Measurements from ENCODE around the gene CHD5.

Gene CHD5

DNA sequence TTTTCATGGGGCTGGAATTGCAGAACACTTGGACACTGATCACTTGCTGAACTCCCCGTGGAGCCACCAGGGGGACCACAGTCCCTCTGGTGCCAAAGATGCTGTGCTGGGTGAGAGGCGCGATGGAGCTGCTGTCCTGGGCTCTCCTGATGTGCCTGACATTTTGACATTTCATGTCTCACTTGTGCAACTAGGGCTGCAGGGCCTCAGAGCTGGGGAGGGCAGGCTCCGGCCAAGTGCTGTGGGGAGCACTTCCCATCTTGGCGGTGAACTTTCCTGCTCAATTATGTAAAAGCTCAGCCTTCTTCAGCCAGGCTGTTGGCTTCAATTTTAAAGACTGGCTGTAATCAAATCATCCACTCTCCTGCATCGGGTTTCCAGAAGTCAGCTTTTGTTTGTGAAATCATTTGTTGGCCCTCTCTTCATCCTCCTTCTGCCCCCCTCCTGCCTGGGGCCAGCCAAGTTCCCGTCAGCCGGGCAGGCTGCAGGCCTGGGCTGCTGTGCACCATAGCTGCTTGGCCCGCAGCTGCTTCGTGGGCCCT lies 97.6 kb downstream of the CHD5 start (continued):
- TF ChIP-seq, protein P1, sequence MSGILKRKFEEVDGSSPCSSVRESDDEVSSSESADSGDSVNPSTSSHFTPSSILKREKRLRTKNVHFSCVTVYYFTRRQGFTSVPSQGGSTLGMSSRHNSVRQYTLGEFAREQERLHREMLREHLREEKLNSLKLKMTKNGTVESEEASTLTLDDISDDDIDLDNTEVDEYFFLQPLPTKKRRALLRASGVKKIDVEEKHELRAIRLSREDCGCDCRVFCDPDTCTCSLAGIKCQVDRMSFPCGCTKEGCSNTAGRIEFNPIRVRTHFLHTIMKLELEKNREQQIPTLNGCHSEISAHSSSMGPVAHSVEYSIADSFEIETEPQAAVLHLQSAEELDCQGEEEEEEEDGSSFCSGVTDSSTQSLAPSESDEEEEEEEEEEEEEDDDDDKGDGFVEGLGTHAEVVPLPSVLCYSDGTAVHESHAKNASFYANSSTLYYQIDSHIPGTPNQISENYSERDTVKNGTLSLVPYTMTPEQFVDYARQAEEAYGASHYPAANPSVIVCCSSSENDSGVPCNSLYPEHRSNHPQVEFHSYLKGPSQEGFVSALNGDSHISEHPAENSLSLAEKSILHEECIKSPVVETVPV (CRISPR knock-in tag; IDR thresholded peaks at IDR 0.05), result no peak
- TF ChIP-seq, protein P2, sequence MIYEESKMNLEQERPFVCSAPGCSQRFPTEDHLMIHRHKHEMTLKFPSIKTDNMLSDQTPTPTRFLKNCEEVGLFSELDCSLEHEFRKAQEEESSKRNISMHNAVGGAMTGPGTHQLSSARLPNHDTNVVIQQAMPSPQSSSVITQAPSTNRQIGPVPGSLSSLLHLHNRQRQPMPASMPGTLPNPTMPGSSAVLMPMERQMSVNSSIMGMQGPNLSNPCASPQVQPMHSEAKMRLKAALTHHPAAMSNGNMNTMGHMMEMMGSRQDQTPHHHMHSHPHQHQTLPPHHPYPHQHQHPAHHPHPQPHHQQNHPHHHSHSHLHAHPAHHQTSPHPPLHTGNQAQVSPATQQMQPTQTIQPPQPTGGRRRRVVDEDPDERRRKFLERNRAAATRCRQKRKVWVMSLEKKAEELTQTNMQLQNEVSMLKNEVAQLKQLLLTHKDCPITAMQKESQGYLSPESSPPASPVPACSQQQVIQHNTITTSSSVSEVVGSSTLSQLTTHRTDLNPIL (CRISPR knock-in tag; IDR thresholded peaks at IDR 0.05; ENCODE audit: low read depth), result no peak
- TF ChIP-seq, protein P3, sequence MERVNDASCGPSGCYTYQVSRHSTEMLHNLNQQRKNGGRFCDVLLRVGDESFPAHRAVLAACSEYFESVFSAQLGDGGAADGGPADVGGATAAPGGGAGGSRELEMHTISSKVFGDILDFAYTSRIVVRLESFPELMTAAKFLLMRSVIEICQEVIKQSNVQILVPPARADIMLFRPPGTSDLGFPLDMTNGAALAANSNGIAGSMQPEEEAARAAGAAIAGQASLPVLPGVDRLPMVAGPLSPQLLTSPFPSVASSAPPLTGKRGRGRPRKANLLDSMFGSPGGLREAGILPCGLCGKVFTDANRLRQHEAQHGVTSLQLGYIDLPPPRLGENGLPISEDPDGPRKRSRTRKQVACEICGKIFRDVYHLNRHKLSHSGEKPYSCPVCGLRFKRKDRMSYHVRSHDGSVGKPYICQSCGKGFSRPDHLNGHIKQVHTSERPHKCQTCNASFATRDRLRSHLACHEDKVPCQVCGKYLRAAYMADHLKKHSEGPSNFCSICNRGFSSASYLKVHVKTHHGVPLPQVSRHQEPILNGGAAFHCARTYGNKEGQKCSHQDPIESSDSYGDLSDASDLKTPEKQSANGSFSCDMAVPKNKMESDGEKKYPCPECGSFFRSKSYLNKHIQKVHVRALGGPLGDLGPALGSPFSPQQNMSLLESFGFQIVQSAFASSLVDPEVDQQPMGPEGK (CRISPR knock-in tag; IDR thresholded peaks at IDR 0.05; ENCODE audit: borderline replicate concordance), result no peak
- TF ChIP-seq OSR1 (CRISPR knock-in tag; IDR thresholded peaks at IDR 0.05), result no peak
- no peak for TF ChIP-seq ZFP3 (CRISPR knock-in tag; IDR thresholded peaks at IDR 0.05)
- no peak for TF ChIP-seq ZNF70 (CRISPR knock-in tag; IDR thresholded peaks at IDR 0.05)
- no peak for TF ChIP-seq TOX (CRISPR knock-in tag; IDR thresholded peaks at IDR 0.05; ENCODE audit: borderline replicate concordance)
- TF ChIP-seq ZC3H10 (CRISPR knock-in tag; IDR thresholded peaks at IDR 0.05), result no peak
- TF ChIP-seq ZNF8 (CRISPR knock-in tag; IDR thresholded peaks at IDR 0.05), result no peak
- TF ChIP-seq GLIS3 (CRISPR knock-in tag; IDR thresholded peaks at IDR 0.05), result no peak

DNA sequence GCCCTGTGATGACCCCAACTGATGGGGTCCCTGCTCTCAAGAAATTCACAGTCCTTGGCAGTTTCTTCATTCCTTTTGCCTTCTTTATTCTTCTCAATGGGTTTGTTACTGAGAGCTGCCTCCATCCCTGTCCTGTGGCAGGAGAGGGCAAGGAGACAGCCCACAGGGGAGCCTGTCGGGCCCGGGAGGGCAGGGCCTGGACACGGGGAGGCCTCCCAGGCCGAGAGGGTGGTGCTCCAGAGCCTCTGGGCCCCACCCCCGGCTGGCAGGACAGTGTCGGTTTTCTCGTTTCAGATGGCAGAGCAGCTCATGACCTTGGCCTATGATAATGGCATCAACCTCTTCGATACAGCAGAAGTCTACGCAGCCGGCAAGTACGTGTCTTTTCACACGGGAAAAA lies 98.2 kb downstream of the CHD5 start:
- no peak for ATAC-seq
- TF ChIP-seq ZNF8 (CRISPR knock-in tag; IDR thresholded peaks at IDR 0.05) (no peak), GLIS3 (CRISPR knock-in tag; IDR thresholded peaks at IDR 0.05) (no peak), ZNF565 (CRISPR knock-in tag; conservative IDR thresholded peaks at IDR 0.05; ENCODE audit: low read depth) (no peak), TCF4 (CRISPR knock-in tag; IDR thresholded peaks at IDR 0.05; ENCODE audit: borderline replicate concordance) (no peak), OSR1 (CRISPR knock-in tag; IDR thresholded peaks at IDR 0.05) (no peak), ZC3H10 (CRISPR knock-in tag; IDR thresholded peaks at IDR 0.05) (no peak), ARNTL (CRISPR knock-in tag; IDR thresholded peaks at IDR 0.05; ENCODE audit: borderline replicate concordance, low read depth) (no peak), ZFP30 (CRISPR knock-in tag; IDR thresholded peaks at IDR 0.05) (no peak)

DNA sequence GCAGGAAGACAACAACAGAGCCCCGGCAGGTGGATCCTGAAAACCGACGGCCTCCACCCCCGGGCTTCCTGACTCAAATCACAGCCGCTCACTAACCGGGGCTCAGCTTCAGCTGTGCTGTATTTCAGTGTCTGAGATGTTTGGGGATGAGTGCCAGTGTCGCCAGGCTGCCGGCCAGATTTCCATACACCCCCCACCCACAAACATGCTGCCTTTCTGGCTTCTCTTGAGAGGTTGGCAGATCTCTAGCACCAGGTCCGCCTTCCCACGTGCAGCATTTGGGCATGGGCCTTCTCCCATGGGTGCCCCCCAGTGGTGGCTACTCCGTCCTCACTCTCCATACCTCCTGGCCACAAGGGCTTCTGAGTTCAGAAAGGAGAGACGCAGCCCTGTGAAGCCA lies 99.7 kb downstream of the CHD5 start:
- peak; percentile 27; the same call in 2 of the 3 replicates for ATAC-seq
- no peak for TF ChIP-seq ESRRG (CRISPR knock-in tag; IDR thresholded peaks at IDR 0.05)
- TF ChIP-seq GLIS3 (CRISPR knock-in tag; IDR thresholded peaks at IDR 0.05), result no peak
- TF ChIP-seq, protein P1 (CRISPR knock-in tag; IDR thresholded peaks at IDR 0.05), result no peak
- TF ChIP-seq ISL1 (CRISPR knock-in tag; IDR thresholded peaks at IDR 0.05), result no peak
- TF ChIP-seq OSR1 (CRISPR knock-in tag; IDR thresholded peaks at IDR 0.05), result no peak
- TF ChIP-seq, protein P4, sequence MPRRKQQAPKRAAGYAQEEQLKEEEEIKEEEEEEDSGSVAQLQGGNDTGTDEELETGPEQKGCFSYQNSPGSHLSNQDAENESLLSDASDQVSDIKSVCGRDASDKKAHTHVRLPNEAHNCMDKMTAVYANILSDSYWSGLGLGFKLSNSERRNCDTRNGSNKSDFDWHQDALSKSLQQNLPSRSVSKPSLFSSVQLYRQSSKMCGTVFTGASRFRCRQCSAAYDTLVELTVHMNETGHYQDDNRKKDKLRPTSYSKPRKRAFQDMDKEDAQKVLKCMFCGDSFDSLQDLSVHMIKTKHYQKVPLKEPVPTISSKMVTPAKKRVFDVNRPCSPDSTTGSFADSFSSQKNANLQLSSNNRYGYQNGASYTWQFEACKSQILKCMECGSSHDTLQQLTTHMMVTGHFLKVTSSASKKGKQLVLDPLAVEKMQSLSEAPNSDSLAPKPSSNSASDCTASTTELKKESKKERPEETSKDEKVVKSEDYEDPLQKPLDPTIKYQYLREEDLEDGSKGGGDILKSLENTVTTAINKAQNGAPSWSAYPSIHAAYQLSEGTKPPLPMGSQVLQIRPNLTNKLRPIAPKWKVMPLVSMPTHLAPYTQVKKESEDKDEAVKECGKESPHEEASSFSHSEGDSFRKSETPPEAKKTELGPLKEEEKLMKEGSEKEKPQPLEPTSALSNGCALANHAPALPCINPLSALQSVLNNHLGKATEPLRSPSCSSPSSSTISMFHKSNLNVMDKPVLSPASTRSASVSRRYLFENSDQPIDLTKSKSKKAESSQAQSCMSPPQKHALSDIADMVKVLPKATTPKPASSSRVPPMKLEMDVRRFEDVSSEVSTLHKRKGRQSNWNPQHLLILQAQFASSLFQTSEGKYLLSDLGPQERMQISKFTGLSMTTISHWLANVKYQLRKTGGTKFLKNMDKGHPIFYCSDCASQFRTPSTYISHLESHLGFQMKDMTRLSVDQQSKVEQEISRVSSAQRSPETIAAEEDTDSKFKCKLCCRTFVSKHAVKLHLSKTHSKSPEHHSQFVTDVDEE (CRISPR knock-in tag; IDR thresholded peaks at IDR 0.05), result no peak
- TF ChIP-seq, protein P5, sequence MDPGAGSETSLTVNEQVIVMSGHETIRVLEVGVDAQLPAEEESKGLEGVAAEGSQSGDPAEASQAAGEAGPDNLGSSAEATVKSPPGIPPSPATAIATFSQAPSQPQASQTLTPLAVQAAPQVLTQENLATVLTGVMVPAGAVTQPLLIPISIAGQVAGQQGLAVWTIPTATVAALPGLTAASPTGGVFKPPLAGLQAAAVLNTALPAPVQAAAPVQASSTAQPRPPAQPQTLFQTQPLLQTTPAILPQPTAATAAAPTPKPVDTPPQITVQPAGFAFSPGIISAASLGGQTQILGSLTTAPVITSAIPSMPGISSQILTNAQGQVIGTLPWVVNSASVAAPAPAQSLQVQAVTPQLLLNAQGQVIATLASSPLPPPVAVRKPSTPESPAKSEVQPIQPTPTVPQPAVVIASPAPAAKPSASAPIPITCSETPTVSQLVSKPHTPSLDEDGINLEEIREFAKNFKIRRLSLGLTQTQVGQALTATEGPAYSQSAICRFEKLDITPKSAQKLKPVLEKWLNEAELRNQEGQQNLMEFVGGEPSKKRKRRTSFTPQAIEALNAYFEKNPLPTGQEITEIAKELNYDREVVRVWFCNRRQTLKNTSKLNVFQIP (CRISPR knock-in tag; IDR thresholded peaks at IDR 0.05; ENCODE audit: borderline replicate concordance, low read depth), result no peak
- TF ChIP-seq TOX (CRISPR knock-in tag; IDR thresholded peaks at IDR 0.05; ENCODE audit: borderline replicate concordance), result no peak
- no peak for TF ChIP-seq ARNTL (CRISPR knock-in tag; IDR thresholded peaks at IDR 0.05; ENCODE audit: borderline replicate concordance, low read depth)
- TF ChIP-seq TCF4 (CRISPR knock-in tag; IDR thresholded peaks at IDR 0.05; ENCODE audit: borderline replicate concordance), result no peak
- TF ChIP-seq CSDC2 (CRISPR knock-in tag; IDR thresholded peaks at IDR 0.05), result no peak
- TF ChIP-seq, protein P3 (CRISPR knock-in tag; IDR thresholded peaks at IDR 0.05; ENCODE audit: borderline replicate concordance), result no peak
- TF ChIP-seq BACH2 (CRISPR knock-in tag; IDR thresholded peaks at IDR 0.05; ENCODE audit: borderline replicate concordance), result no peak
- no peak for TF ChIP-seq SNAI2 (CRISPR knock-in tag; IDR thresholded peaks at IDR 0.05)

All from SK-N-SH treated with all-trans-retinoic acid at 6 μM for 48 hours (cell line).